HG03135 (cell line): ENCODE data around the gene SF3B6.
"Not testable (repeated sequence)": the region's sequence is repeated elsewhere in the genome, so short reads cannot be mapped to it uniquely, and the experiment has no call there.

Source experiments
- ATAC-seq: cut with Tn5 transposase; IDR thresholded peaks from one replicate; pipeline ENCODE4 v1.9.1; 2021; ENCODE audit warnings: mild to moderate bottlenecking, moderate library complexity; ENCODE audit not compliant: unreplicated experiment

SF3B6 gene

DNA sequence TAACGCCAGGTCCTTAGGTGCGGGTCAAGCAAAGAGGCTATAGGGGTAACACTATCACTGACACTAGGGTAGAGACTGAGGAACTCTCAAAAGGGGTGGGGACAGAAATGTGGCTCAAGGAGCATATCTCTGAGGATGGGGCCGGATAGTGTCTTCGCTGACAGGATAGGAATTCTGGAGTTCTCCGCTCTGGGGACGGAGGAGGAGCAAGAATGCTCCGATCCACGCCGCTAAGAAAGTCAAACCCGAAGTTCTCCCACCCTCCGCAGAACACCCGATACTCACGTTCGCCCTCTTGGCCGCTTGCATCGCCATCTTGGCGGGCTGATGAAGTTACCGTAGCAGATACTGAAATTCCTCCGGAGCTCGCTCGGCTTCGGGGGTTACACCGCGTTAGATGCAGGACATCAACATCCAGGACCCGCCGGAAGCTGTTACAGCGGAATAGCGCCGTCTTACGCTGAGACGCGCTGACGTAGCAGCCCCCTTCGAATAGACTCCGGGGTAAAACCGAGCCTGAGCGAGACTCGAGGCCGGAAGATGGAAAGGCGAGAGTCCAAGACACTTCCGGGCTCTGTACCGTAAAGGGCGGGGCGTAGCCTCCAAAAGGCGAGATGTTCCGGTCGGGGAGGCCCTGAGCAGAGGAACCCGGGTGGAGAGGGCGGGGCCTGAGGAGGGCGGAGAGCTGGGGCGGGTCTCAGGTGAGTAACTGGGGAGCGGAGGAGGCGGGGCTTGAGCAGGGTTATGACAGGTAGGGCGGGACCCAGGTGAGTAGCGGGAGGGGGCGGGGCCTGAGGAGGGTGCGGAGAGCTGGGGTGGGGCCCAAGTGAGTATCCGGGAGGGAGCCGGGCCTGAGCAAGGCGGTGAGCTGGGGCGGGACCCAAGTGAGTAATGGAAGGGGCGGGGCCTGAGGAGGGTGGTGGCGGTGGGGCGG is at the start of gene SF3B6:
TSS of gene SF3B6 (minus strand) at position 412 of the 934 bp plus-strand sequence. CDS start at position 315, 97 bp downstream.
- peak; percentile 95 for ATAC-seq

GRCh38 chr2:24123922-24124580 is 47.9 kb upstream of the SF3B6 start:
- ATAC-seq, result peak; percentile 10

DNA sequence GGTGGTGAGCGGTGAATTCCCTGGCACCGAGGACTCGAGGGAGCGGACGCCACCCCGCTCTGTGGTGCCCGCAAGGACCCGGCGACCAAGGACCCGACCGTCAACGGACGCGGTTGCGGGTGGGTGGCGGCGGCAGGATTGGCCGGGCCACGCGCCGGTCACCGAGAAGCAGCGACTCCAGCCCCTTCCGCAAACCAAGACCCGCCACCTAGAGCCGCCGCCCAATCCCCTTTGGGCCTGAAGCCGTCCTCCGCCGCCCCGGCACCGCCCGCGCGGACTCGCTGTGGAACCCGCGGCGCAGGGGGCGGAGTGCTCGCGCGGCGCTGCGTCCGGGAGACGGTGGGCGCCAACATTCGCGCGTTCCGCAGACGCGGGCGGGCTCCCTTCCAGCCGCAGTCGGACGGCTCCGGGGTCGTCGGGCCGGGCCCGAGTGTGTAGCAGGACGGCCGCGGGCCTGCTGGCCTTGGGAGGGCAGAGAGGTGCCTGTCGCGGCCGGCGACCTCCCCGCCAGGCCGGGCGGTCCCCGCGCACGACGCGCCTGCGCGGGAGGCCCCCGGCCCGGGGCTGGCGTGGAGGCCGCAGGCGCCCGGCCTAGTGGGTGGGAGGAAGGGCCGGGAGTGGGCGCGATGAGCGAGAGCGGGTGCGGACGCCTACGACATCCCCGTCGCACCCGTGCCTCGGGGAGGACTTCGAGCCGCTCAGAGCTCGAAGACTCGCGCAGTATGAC is 47.2 kb upstream of the SF3B6 start, which contains the start of the genes FAM228B and PFN4:
TSS of gene FAM228B (plus strand) at position 275 of the 727 bp plus-strand sequence. CDS start 893 bp downstream, outside the sequence.
TSS of gene PFN4 (minus strand) at position 140 of the 727 bp plus-strand sequence. CDS start 799 bp downstream, outside the sequence.
- ATAC-seq, result peak; percentile 86

GRCh38 chr2:24122366-24123194 is 46.5 kb upstream of the SF3B6 start:
- ATAC-seq, result no peak

- ATAC-seq, result no peak
These were observed 45.3 kb upstream of the SF3B6 start for GRCh38 chr2:24121469-24121868.

GRCh38 chr2:24121066-24121465 is 44.9 kb upstream of the SF3B6 start:
- ATAC-seq, result no peak

DNA sequence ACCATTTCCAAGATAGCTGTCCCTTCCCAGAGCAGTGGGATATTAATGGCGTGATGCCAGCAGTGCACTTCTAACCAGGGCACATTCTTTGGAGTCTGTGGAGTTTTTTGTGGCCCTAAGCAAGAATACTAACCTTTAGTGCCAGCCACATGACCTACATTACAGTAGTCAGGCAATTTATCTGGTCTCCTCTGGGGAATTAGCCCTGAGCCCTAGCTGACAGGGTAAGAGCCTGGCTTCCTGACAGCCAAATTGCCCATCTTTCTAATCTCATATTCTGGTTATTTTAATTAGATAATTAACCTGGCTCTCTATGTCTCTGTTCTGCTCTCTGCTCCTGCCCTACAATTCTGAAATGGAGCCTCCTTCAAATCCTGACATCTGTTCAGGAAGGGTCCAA is 41.8 kb upstream of the SF3B6 start:
- ATAC-seq, result no peak

GRCh38 chr2:24115057-24115456 is 38.9 kb upstream of the SF3B6 start:
- ATAC-seq, result no peak

DNA sequence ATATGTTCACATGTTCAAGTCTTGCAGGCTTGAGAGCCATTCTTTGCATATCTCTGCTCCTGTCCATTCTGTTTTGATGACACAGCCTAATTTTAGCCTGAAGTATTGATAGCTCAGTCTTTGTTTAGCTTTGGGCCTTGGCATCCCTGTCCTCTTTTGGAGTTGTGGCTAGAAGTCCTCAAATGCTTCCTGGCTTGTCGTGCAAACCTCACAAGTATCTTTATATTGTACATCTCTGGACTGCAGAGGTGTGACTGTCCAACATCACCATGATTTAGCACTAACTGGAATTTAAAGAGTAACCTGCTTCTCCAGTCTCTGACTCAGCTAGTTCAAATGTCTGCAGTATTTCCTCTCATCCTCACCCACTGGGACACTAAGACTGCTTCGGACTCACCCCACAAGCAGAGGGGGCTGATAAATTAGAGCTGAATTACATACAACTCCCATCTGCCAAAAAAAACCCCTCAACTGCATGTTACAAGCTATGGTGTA is 35.3 kb upstream of the SF3B6 start:
- ATAC-seq, result no peak

GRCh38 chr2:24110660-24111303 is 34.7 kb upstream of the SF3B6 start:
- no peak for ATAC-seq

- not testable (repeated sequence) for ATAC-seq
These were observed 33.3 kb upstream of the SF3B6 start for GRCh38 chr2:24109431-24109830.

DNA sequence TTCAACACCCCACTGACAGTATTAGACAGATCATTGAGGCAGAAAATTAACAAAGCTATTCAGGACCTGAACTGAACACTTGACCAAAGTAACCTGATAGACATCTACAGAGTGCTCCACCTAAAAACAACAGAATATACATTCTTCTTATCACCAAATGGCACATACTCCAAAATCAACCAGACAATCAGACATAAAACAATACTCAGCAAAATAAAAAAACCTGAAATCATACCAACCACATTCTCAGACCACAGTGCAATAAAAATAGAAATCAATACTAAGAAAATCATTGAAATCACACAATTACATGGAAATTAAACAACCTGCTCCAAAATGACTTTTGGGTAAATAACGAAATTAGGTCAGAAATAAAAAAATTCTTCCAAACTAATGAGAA is 31.2 kb upstream of the SF3B6 start:
- ATAC-seq, result no peak

DNA sequence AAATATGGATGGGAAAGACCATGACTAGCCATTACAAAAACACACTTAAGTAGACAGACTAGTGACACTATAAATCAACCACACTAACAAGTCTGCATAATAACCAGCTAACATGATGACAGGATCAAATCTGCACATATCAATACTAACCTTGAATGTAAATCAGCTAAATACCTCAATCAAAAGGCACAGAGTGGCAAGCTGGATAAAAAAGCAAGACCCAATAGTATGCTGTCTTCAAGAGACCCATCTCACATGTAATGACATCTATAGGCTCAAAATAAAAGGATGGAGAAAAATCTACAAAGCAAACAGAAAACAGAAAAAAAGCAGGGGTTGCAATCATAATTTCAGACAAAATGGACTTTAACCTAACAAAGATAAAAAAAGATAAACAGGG is 30.7 kb upstream of the SF3B6 start:
- no peak for ATAC-seq

- no peak for ATAC-seq
These were observed 29.7 kb upstream of the SF3B6 start for GRCh38 chr2:24105816-24106215.

DNA sequence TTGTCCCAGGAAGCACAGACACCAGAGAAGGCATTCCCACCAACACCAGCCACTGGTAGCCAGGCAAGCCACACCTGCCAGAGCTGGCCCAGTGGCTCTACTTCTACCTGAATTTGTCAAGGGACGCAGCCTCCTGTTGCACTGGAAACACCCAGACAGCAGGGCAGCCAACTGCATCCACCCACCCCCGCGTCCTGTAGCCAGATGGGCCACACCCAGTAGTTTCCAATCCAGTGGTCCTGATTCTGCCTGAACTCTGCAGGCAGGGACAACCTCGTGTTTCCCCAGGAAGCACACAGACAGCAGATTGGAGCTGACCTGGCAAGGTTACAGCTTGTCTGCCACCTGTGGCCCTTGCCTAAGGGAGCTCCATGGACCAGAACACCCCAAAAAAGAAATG is 28.8 kb upstream of the SF3B6 start:
- no peak for ATAC-seq

DNA sequence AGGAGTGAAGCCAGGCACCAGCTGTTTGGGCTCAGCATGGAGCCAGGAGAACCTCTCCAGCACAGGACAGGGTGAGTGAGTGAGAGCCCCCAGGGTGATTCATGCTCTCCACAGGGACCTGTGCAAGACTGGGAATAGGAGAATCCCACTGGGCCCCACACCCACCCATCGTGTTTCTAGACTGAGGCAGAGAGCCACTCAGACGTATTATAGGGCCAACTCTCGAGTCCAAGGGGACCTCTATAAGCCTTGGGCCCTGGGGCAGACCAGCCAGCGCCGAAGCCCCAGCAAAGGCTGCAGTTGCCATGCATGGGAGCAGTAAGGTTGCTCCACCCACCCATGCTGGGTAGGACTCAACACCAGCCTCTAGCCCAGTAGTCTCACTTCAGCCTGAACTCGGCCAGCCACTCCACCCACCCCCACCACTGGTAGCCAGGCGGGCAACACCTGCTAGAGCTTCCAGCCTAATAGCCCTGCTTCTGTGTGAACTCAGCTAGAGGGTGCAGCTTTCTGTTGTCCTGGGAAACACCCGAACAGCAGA is 28.1 kb upstream of the SF3B6 start:
- ATAC-seq, result no peak

- ATAC-seq, result no peak
These were observed 26.6 kb upstream of the SF3B6 start for GRCh38 chr2:24102677-24103076.

DNA sequence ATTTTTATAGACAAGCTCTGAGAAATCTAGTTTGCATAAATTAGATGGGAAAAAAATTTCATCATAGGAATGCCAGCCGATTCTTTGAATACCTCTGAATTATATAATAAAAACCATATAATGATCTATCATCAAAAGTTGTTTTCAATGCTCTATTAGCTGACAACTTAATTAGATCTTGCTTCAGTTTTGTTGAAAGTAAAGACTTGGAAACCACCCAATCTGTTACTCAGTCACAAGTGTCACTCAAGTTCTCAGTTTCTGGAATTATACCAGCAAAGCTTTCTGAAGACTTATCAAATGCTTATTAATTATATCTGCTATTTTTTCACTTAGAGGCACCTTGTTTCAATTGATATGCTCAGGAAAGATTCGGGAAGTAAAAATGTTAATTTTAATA is 25.9 kb upstream of the SF3B6 start:
- ATAC-seq, result no peak

DNA sequence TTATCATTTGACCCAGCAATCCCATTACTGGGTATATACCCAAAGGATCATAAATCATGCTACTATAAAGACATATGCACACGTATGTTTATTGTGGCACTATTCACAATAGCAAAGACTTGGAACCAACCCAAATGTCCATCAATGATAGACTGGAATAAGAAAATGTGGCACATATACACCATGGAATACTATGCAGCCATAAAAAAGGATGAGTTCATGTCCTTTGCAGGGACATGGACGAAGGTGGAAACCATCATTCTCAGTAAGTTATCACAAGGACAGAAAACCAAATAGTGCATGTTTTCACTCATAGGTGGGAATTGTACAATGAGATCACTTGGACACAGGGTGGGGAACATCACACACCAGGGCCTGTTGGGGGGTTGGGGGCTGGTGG is 24.6 kb upstream of the SF3B6 start:
- ATAC-seq, result not testable (repeated sequence)
